NCI-H128 (cell line): Measurements from ENCODE around the gene GPC5.
A peak's percentile ranks its signal among the peaks of the same experiment; 100 is the strongest.
"Not testable (repeated sequence)": the region's sequence is repeated elsewhere in the genome, so short reads cannot be mapped to it uniquely, and the experiment has no call there.

Experiments
- DNase-seq: peaks from one replicate; lab custom pipeline; 2025; ENCODE audit not compliant: unreplicated experiment; lab: John Stamatoyannopoulos, UW

Gene GPC5

GRCh38 chr13:91398413-91399188 lies at the start of gene GPC5:
Gene GPC5 (plus strand): TSS chr13:91398621.
- DNase-seq = peak; percentile 20

- DNase-seq = peak; percentile 53
These were observed 49.5 kb upstream of the GPC5 start for GRCh38 chr13:91348906-91349435.

GRCh38 chr13:91349992-91350911 lies 48.2 kb upstream of the GPC5 start:
- no peak for DNase-seq

- no peak for DNase-seq
These were observed 47.3 kb upstream of the GPC5 start for GRCh38 chr13:91351123-91351522.

GRCh38 chr13:91351980-91352379 lies 46.4 kb upstream of the GPC5 start:
- DNase-seq = no peak

- DNase-seq = not testable (repeated sequence)
These were observed 45.5 kb upstream of the GPC5 start for GRCh38 chr13:91352891-91353290.

- DNase-seq = no peak
These were observed 44.9 kb upstream of the GPC5 start for GRCh38 chr13:91353494-91353893.

GRCh38 chr13:91355099-91355825 lies 43.2 kb upstream of the GPC5 start:
- no peak for DNase-seq

GRCh38 chr13:91355826-91356710 lies 42.4 kb upstream of the GPC5 start:
- DNase-seq = no peak

GRCh38 chr13:91356919-91357612 lies 41.4 kb upstream of the GPC5 start:
- DNase-seq = no peak

GRCh38 chr13:91357613-91358386 lies 40.6 kb upstream of the GPC5 start:
- DNase-seq = no peak

- DNase-seq = no peak
These were observed 40.0 kb upstream of the GPC5 start for GRCh38 chr13:91358387-91358782.

GRCh38 chr13:91359111-91359510 lies 39.3 kb upstream of the GPC5 start:
- DNase-seq = no peak

GRCh38 chr13:91359631-91360030 lies 38.8 kb upstream of the GPC5 start:
- no peak for DNase-seq

GRCh38 chr13:91360246-91360751 lies 38.1 kb upstream of the GPC5 start:
- DNase-seq = no peak

- no peak for DNase-seq
These were observed 36.6 kb upstream of the GPC5 start for GRCh38 chr13:91361755-91362271.

GRCh38 chr13:91362908-91363307 lies 35.5 kb upstream of the GPC5 start:
- no peak for DNase-seq

GRCh38 chr13:91368101-91368500 lies 30.3 kb upstream of the GPC5 start:
- DNase-seq = no peak
